Measurements from ENCODE around the gene SLC22A2.

DNA sequence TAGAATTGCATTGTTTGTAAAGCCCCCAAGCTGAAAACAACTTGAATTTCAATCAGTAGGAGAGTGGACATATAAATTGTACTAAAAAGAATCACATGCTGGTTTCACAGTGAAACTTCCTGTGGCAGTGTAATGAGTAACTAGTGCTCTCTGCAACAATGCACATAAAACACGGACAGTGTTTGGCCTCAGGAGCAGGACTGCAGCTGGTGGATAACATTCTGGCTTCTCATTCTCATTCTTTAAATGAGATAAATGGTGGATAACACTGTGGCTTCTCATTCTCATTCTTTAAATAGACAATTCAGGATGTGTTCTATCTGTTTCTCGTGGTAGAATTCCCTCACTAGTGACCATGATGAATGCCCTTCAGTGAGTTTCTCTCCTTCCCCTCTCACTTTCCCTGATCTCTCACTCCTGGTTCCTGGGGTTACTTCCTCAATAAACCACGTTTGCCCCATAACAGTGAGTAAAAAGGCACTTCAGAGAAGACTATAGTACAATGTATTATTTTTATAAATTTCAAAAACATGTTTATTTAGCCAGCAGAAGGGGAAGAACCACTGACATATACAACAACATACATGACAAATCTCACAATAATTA is 59.9 kb downstream of the SLC22A2 start:
- no peak for TF ChIP-seq POLR2A (IDR thresholded peaks at IDR 0.05)
- TF ChIP-seq, protein P1, sequence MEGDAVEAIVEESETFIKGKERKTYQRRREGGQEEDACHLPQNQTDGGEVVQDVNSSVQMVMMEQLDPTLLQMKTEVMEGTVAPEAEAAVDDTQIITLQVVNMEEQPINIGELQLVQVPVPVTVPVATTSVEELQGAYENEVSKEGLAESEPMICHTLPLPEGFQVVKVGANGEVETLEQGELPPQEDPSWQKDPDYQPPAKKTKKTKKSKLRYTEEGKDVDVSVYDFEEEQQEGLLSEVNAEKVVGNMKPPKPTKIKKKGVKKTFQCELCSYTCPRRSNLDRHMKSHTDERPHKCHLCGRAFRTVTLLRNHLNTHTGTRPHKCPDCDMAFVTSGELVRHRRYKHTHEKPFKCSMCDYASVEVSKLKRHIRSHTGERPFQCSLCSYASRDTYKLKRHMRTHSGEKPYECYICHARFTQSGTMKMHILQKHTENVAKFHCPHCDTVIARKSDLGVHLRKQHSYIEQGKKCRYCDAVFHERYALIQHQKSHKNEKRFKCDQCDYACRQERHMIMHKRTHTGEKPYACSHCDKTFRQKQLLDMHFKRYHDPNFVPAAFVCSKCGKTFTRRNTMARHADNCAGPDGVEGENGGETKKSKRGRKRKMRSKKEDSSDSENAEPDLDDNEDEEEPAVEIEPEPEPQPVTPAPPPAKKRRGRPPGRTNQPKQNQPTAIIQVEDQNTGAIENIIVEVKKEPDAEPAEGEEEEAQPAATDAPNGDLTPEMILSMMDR (IDR thresholded peaks at IDR 0.05): no peak

All from tibial nerve (tissue), 3 donors.